Tibial nerve (tissue), 4 donors: ENCODE measurements around the gene AP2A1.

Source experiments
- EP300 ChIP-seq, 2 donors: sonication (generic); formaldehyde crosslinking; IDR thresholded peaks; one replicate each; pipeline ENCODE4 v1.6.1; 2017; ENCODE audit warnings: antibody characterized with exemption in 2 of 2, mild to moderate bottlenecking in 1 of 2
- POLR2A ChIP-seq, 2 donors: fragments of 450-650 bp; IDR thresholded peaks; one replicate each; pipeline ENCODE4 v1.6.1; 2017; ENCODE audit warnings: antibody characterized with exemption in 2 of 2, mild to moderate bottlenecking in 2 of 2, moderate library complexity in 2 of 2
- TF ChIP-seq, protein P1 (sequence below), 5 experiments: fragments of 200-600 bp in 3 of 5; fragments of 450-650 bp in 2 of 5; sonication (generic) in 3 of 5; IDR thresholded peaks; one replicate each; pipeline ENCODE4 v1.5.1; 2016 to 2019; ENCODE audit warnings: antibody characterized with exemption in 5 of 5, mild to moderate bottlenecking in 3 of 5, moderate library complexity in 2 of 5

DNA sequence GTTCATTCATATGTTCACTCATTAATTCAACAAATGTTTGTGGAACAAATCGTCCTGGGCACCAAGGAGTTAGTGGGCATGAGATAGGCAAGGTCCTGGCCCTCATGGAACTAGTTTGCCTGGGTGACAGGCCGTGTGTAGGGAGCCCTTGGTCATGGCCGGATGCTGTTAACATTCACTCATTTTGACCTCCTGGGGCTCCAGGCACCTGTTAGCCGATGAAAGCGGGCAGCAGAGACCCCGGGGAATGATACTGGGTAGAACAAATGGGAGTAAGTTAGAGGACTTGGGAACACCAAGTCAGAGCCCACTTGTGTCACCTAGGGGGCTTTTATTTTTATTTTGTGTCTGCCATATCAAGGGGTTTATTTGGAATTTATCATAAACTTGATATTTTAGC, 57.9 kb downstream of the AP2A1 start:
- TF ChIP-seq, protein P1, sequence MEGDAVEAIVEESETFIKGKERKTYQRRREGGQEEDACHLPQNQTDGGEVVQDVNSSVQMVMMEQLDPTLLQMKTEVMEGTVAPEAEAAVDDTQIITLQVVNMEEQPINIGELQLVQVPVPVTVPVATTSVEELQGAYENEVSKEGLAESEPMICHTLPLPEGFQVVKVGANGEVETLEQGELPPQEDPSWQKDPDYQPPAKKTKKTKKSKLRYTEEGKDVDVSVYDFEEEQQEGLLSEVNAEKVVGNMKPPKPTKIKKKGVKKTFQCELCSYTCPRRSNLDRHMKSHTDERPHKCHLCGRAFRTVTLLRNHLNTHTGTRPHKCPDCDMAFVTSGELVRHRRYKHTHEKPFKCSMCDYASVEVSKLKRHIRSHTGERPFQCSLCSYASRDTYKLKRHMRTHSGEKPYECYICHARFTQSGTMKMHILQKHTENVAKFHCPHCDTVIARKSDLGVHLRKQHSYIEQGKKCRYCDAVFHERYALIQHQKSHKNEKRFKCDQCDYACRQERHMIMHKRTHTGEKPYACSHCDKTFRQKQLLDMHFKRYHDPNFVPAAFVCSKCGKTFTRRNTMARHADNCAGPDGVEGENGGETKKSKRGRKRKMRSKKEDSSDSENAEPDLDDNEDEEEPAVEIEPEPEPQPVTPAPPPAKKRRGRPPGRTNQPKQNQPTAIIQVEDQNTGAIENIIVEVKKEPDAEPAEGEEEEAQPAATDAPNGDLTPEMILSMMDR (IDR thresholded peaks at IDR 0.05): no peak
- TF ChIP-seq EP300 (IDR thresholded peaks at IDR 0.05): no peak
- TF ChIP-seq POLR2A (IDR thresholded peaks at IDR 0.05): no peak
